Right atrium auricular region (tissue), 2 donors: ENCODE measurements around the gene MMS19. TPM values are rescaled to one million over a fixed set of nuclear protein-coding genes. Genes with fewer than 3 reads are reported as not detected.
"Not testable (repeated sequence)": the region's sequence is repeated elsewhere in the genome, so short reads cannot be mapped to it uniquely, and the experiment has no call there.

ENCODE experiments used
- DNase-seq: peaks from one replicate; pipeline ENCODE4 v3.0.0-alpha.2; 2019; ENCODE audit warnings: low spot score
- H3K27ac ChIP-seq, 2 donors: fragments of 200-600 bp; sonication (generic); 1 replicate in 1 of 2; 2 replicates in 1 of 2; pipeline ENCODE4 v1.5.1; 2016 to 2019
- H3K27me3 ChIP-seq, 2 donors: fragments of 200-600 bp; sonication (generic); one replicate each; pipeline versions ENCODE4 v1.5.1 to v1.6.0; 2017 to 2019
- H3K36me3 ChIP-seq: fragments of 200-600 bp; sonication (generic); one replicate; pipeline ENCODE4 v1.5.1; 2016
- H3K4me1 ChIP-seq, 2 donors: fragments of 200-600 bp; sonication (generic); one replicate each; pipeline versions ENCODE4 v1.5.1 to v1.6.0; 2017 to 2019
- H3K4me3 ChIP-seq, 2 donors: fragments of 200-600 bp; sonication (generic); 1 replicate in 1 of 2; 2 replicates in 1 of 2; pipeline ENCODE4 v1.5.1; 2017 to 2019; ENCODE audit warnings: mild to moderate bottlenecking in 1 of 2, moderate library complexity in 1 of 2
- H3K9me3 ChIP-seq, 2 donors: fragments of 200-600 bp; sonication (generic); one replicate each; pipeline ENCODE4 v1.5.1; 2019
- total RNA-seq, 2 donors: library from RNA; depleted of rRNA; stranded (reverse); fragments of >200 nt; gene quantifications; one replicate each; pipeline ENCODE4 v1.1.0, GENCODE V29; 2016
- TF ChIP-seq, protein P1 (sequence below), 2 donors: fragments of 200-600 bp; sonication (generic); IDR thresholded peaks; one replicate each; pipeline ENCODE4 v1.5.1; 2019; ENCODE audit warnings: antibody characterized with exemption in 2 of 2

The MMS19 gene
- total RNA-seq, 2 donors from 2014 or later, result 48.0 to 51.8 TPM

DNA sequence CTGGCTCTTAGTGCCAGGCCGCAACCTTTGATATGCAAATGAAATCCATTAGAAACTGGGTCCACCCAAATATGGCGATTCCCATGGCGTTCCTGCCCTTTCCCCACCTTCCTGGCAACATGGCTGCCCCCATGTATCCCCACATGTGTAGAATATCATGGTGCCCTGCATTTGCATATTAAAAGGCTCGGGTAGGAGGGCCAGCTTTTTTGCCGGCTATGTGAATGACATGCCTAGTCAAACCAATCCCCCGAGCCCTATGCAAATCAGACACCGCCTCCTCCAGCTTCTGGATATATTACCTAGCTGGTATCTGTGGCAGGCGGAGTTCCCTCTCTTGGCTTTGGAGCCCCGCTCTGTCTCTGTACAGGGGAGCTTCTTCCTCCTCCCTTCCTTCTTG lies 18.3 kb downstream of the MMS19 start:
- TF ChIP-seq, protein P1, sequence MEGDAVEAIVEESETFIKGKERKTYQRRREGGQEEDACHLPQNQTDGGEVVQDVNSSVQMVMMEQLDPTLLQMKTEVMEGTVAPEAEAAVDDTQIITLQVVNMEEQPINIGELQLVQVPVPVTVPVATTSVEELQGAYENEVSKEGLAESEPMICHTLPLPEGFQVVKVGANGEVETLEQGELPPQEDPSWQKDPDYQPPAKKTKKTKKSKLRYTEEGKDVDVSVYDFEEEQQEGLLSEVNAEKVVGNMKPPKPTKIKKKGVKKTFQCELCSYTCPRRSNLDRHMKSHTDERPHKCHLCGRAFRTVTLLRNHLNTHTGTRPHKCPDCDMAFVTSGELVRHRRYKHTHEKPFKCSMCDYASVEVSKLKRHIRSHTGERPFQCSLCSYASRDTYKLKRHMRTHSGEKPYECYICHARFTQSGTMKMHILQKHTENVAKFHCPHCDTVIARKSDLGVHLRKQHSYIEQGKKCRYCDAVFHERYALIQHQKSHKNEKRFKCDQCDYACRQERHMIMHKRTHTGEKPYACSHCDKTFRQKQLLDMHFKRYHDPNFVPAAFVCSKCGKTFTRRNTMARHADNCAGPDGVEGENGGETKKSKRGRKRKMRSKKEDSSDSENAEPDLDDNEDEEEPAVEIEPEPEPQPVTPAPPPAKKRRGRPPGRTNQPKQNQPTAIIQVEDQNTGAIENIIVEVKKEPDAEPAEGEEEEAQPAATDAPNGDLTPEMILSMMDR (IDR thresholded peaks at IDR 0.05), result no peak
- Histone ChIP-seq H3K4me1 (peaks cover 0 to 14% of the 10 kb centered on the region in 2 donors), H3K36me3 (peaks cover 66% of the 10 kb centered on the region), H3K27ac (no peak overlapping the region), H3K9me3 (no peaks in the 10 kb centered on the region), H3K4me3 (no peak overlapping the region), H3K27me3 (no peaks in the 10 kb centered on the region)
- no peak for DNase-seq

- peaks cover 0 to 14% of the 10 kb centered on the region in 2 donors for H3K4me1 ChIP-seq
These were observed 18.8 kb downstream of the MMS19 start for GRCh38 chr10:97479410-97479809.

DNA sequence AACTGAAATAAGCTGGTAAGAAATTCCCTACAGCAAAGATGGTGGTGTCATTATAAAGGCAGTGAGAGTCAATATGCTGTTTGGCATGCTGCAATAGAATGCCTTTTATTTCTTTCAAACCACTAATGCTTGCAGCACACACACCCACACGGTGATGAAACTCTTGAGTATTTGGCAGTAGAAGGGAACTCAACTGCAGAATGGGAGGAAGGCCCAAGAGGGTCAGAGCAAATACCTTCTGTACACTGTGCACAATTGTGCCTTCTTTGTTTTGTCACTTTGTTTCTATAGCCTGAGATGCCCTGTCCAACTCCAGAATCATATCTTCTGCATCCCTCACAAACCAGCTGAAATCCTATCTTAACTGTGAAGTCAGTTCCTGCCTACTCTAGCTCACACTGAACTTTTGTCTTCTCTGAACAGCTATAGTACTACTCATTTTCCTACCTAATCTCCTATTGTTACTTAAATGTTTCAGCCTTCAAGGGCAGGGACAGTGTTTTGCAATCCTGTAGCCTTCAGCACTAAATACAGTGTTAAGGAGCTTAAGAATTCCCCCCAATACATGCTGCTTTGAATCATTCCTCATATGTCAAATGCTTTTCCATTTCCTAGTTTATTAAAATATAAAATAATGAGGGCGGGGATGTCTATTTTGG lies 22.2 kb downstream of the MMS19 start:
- peaks cover 89% of the 10 kb centered on the region for H3K36me3 ChIP-seq
- peaks cover 0 to 9% of the 10 kb centered on the region in 2 donors for H3K4me1 ChIP-seq
- no peak overlapping the region for H3K27ac ChIP-seq
- DNase-seq, result peak; percentile 16
- H3K27me3 ChIP-seq, result no peaks in the 10 kb centered on the region
- TF ChIP-seq, protein P1 (IDR thresholded peaks at IDR 0.05), result no peak
- no peaks in the 10 kb centered on the region for H3K9me3 ChIP-seq
- no peak overlapping the region for H3K4me3 ChIP-seq

More at GRCh38 chr10:97479410-97479809, 18.8 kb downstream of the MMS19 start:
- not testable (repeated sequence) for H3K27me3 ChIP-seq, DNase-seq, H3K9me3 ChIP-seq, H3K4me3 ChIP-seq, H3K27ac ChIP-seq
- peaks cover 69% of the 10 kb centered on the region for H3K36me3 ChIP-seq

DNA sequence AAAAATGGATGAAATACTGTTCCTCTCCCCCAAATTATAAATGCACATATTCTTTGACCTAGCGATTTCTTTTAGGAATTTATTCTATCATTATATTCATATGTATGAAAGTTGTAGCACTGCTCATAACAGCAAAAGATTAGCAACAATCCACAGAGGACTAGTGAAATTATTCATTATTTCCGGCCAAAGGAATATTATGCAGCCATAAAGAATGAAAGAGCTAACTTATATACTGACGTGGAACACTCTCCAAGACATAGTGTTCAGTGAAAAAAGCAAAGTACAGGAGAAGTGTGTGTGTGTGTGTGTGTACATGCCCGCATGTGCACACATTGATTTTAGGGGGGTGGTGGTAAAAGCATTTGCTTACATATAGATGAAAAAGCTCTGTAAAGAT lies 23.3 kb downstream of the MMS19 start:
- Histone ChIP-seq H3K4me3 (no peak overlapping the region), H3K27ac (no peak overlapping the region), H3K36me3 (peaks cover 89% of the 10 kb centered on the region), H3K4me1 (peaks cover 0 to 9% of the 10 kb centered on the region in 2 donors), H3K9me3 (no peaks in the 10 kb centered on the region), H3K27me3 (no peaks in the 10 kb centered on the region)
- no peak for DNase-seq
- TF ChIP-seq, protein P1 (IDR thresholded peaks at IDR 0.05), result no peak

DNA sequence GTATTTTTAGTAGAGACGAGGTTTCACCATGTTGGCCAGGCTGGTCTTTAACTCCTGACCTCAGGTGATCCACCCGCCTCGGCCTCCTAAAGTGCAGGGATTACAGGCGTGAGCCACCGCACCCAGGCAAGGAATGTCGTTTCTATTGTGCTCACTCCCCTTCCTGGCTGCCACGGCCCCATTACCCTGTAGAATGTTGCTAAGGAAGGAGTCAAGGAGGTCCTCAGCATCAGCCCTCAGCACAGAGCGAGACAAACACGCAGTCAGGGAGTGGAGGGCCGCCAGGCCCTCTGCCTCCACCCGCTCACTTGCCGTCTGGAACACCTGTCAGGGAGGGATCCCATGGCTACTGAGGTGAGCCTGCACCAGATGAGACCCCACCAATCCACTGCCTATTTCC lies 29.4 kb downstream of the MMS19 start:
- peaks cover 98% of the 10 kb centered on the region for H3K36me3 ChIP-seq
- H3K9me3 ChIP-seq, H3K4me1 ChIP-seq, DNase-seq, H3K27ac ChIP-seq, H3K4me3 ChIP-seq, H3K27me3 ChIP-seq: not testable (repeated sequence)

DNA sequence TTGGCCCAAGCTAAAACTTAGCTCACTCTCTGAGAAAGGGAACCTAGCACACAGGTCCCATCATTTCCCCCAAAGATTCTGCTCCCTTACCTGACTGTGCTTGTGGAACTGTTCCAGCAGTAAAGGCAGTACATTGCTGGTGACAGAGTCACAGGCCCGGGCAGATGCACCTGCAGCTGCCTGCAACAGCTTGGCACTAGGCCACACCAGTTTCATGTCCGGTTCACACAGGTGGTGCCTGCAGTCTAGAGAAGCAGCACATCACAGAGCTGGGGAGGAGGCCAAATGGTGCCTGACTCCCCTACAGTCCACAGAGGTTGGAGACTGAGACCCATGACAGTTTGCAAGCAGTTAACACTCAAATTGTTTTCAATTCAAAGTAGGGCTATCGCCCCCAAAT lies 30.1 kb downstream of the MMS19 start:
- no peak overlapping the region for H3K4me3 ChIP-seq
- H3K4me1 ChIP-seq, result no peaks in the 10 kb centered on the region
- H3K27ac ChIP-seq, result no peak overlapping the region
- H3K36me3 ChIP-seq, result peaks cover 100% of the 10 kb centered on the region
- TF ChIP-seq, protein P1 (IDR thresholded peaks at IDR 0.05), result no peak
- DNase-seq, result no peak
- no peaks in the 10 kb centered on the region for H3K9me3 ChIP-seq
- no peaks in the 10 kb centered on the region for H3K27me3 ChIP-seq

GRCh38 chr10:97466755-97467154 lies 31.5 kb downstream of the MMS19 start:
- TF ChIP-seq, protein P1 (IDR thresholded peaks at IDR 0.05), result no peak
- Histone ChIP-seq H3K27ac (no peak overlapping the region), H3K4me1 (no peaks in the 10 kb centered on the region), H3K27me3 (no peaks in the 10 kb centered on the region), H3K4me3 (no peak overlapping the region), H3K9me3 (no peaks in the 10 kb centered on the region), H3K36me3 (peaks cover 100% of the 10 kb centered on the region)
- no peak for DNase-seq
